Sigmoid colon (tissue), 7 donors: Measurements from ENCODE around the gene BMPR1A. TPM values are rescaled to one million over a fixed set of nuclear protein-coding genes. Genes with fewer than 3 reads are reported as not detected.
"Not testable (repeated sequence)": the region's sequence is repeated elsewhere in the genome, so short reads cannot be mapped to it uniquely, and the experiment has no call there.

Experiments used
- DNase-seq: peaks from one replicate; pipeline ENCODE4 v3.0.0-alpha.2; 2019
- H3K27ac ChIP-seq, 4 donors: fragments of 200-600 bp; sonication (generic); one replicate each; pipeline ENCODE4 v1.5.1; 2016 to 2019; ENCODE audit warnings: mild to moderate bottlenecking in 1 of 4
- H3K27me3 ChIP-seq, 3 donors: fragments of 200-600 bp; sonication (generic); one replicate each; pipeline ENCODE4 v1.5.1; 2019; ENCODE audit warnings: mild to moderate bottlenecking in 1 of 3
- H3K36me3 ChIP-seq, 4 donors: fragments of 200-600 bp; sonication (generic); one replicate each; pipeline ENCODE4 v1.5.1; 2016 to 2019
- H3K4me1 ChIP-seq, 4 donors: fragments of 200-600 bp; sonication (generic); one replicate each; pipeline ENCODE4 v1.5.1; 2017 to 2019
- H3K4me3 ChIP-seq, 4 donors: fragments of 200-600 bp; sonication (generic); one replicate each; pipeline ENCODE4 v1.5.1; 2017 to 2019; ENCODE audit warnings: mild to moderate bottlenecking in 2 of 4, moderate library complexity in 1 of 4
- H3K9me3 ChIP-seq, 4 donors: fragments of 200-600 bp in 3 of 4; sonication (generic) in 3 of 4; one replicate each; pipeline versions ENCODE4 v1.5.1 to v1.6.1; 2013 to 2019
- CTCF ChIP-seq, 4 experiments: fragments of 450-650 bp in 3 of 4; fragments of 200-600 bp in 1 of 4; IDR thresholded peaks; one replicate each; pipeline ENCODE4 v1.5.1; 2016 to 2019; ENCODE audit warnings: antibody characterized with exemption in 4 of 4, mild to moderate bottlenecking in 3 of 4, moderate library complexity in 2 of 4
- EP300 ChIP-seq, 4 donors: sonication (generic); formaldehyde crosslinking; IDR thresholded peaks; one replicate each; pipeline ENCODE4 v1.6.1; 2017; ENCODE audit warnings: antibody characterized with exemption in 4 of 4
- POLR2A ChIP-seq, 2 donors: fragments of 450-650 bp; IDR thresholded peaks; one replicate each; pipeline ENCODE4 v1.6.1; 2016; ENCODE audit warnings: antibody characterized with exemption in 2 of 2, mild to moderate bottlenecking in 2 of 2, moderate library complexity in 2 of 2
- POLR2AphosphoS5 ChIP-seq, 4 donors: sonication (generic); formaldehyde crosslinking; IDR thresholded peaks; one replicate each; pipeline ENCODE4 v1.6.1; 2017; ENCODE audit warnings: antibody characterized with exemption in 4 of 4
- WGBS, 2 donors: extraction: QIAGEN DNeasy Blood & Tissue Kit; methylation state at CpG; one replicate each; pipeline ENCODE4 v1.1.7; 2013; 5-methylcytosine and 5-hydroxymethylcytosine counted together
- intact Hi-C: fragments of 100-400 bp; cut with DNase I; formaldehyde crosslinking; loops from one replicate; pipeline ENCODE4 v1.15.1; 2023
- polyA plus RNA-seq, 3 donors: library from polyadenylated mRNA; stranded (reverse); fragments of 200-250 nt; gene quantifications; one replicate each; pipeline ENCODE4 v1.2.3, GENCODE V29; 2013
- total RNA-seq, 4 donors: library from RNA; depleted of rRNA; stranded (reverse); fragments of >200 nt; gene quantifications; one replicate each; pipeline ENCODE4 v1.1.0, GENCODE V29; 2016
- donor health status: healthy with polysubstance abuse.
- donor health status: Bipolar disorder and iron deficiency.
- donor health status: healthy.

Gene BMPR1A
- total and polyA plus RNA-seq, 7 donors: 5.5 to 145 (median 84.2) TPM

GRCh38 chr10:86946213-86947155 lies 190.1 kb downstream of the BMPR1A start:
- Histone ChIP-seq H3K9me3 (no peaks in the 10 kb centered on the region), H3K27ac (no peak overlapping the region), H3K27me3 (peaks cover 0 to 16% (median 0%) of the 10 kb centered on the region in 3 donors), H3K4me3 (no peak overlapping the region), H3K36me3 (no peaks in the 10 kb centered on the region), H3K4me1 (peaks cover 0 to 23% (median 17%) of the 10 kb centered on the region in 4 donors)
- intact Hi-C loops: no loop called here
- TF ChIP-seq EP300 (IDR thresholded peaks at IDR 0.05): no peak
- TF ChIP-seq POLR2AphosphoS5 (IDR thresholded peaks at IDR 0.05): no peak
- TF ChIP-seq POLR2A (IDR thresholded peaks at IDR 0.05): no peak
- TF ChIP-seq CTCF (IDR thresholded peaks at IDR 0.05): no peak
- WGBS, 2 donors: 67 to 87% methylated on average over 13 of the region's 13 CpGs
- peak; percentile 81 for DNase-seq

- peaks cover 0 to 16% (median 0%) of the 10 kb centered on the region in 3 donors for H3K27me3 ChIP-seq
- H3K36me3 ChIP-seq, H3K4me3 ChIP-seq, H3K9me3 ChIP-seq, H3K27ac ChIP-seq, intact Hi-C loops: not testable (repeated sequence)
- WGBS, 2 donors: 91 to 92% methylated on average over 4 of the region's 4 CpGs
- H3K4me1 ChIP-seq: peaks cover 0 to 15% (median 11%) of the 10 kb centered on the region in 4 donors
- peak; percentile 5 for DNase-seq
Observed at GRCh38 chr10:86947806-86948205, 191.4 kb downstream of the BMPR1A start.

GRCh38 chr10:86950349-86950748 lies 193.9 kb downstream of the BMPR1A start:
- Histone ChIP-seq H3K36me3 (no peaks in the 10 kb centered on the region), H3K27me3 (peaks cover 0 to 13% (median 0%) of the 10 kb centered on the region in 3 donors), H3K9me3 (no peaks in the 10 kb centered on the region), H3K4me1 (peaks cover 0 to 31% (median 24%) of the 10 kb centered on the region in 4 donors), H3K4me3 (no peak overlapping the region), H3K27ac (no peak overlapping the region)
- intact Hi-C loops: no loop called here
- peak; percentile 17 for DNase-seq
- TF ChIP-seq POLR2A (IDR thresholded peaks at IDR 0.05): no peak
- no peak for TF ChIP-seq EP300 (IDR thresholded peaks at IDR 0.05)
- no peak for TF ChIP-seq CTCF (IDR thresholded peaks at IDR 0.05)
- no peak for TF ChIP-seq POLR2AphosphoS5 (IDR thresholded peaks at IDR 0.05)
- whole genome bisulfite sequencing, 2 donors: 31 to 46% methylated on average over 1 of the region's 1 CpG

GRCh38 chr10:86951184-86951761 lies 194.9 kb downstream of the BMPR1A start:
- intact Hi-C loops: no loop called here
- TF ChIP-seq CTCF (IDR thresholded peaks at IDR 0.05) (no peak), POLR2AphosphoS5 (IDR thresholded peaks at IDR 0.05) (no peak), EP300 (IDR thresholded peaks at IDR 0.05) (no peak)
- H3K4me1 ChIP-seq: peaks cover 0 to 23% (median 18%) of the 10 kb centered on the region in 4 donors

GRCh38 chr10:86952106-86952505 lies 195.7 kb downstream of the BMPR1A start:
- intact Hi-C loops: no loop called here
- Histone ChIP-seq H3K9me3 (no peaks in the 10 kb centered on the region), H3K36me3 (no peaks in the 10 kb centered on the region), H3K4me1 (peaks cover 0 to 23% (median 17%) of the 10 kb centered on the region in 4 donors), H3K27me3 (peaks cover 0 to under 1% (median 0%) of the 10 kb centered on the region in 3 donors), H3K4me3 (no peak overlapping the region), H3K27ac (no peak overlapping the region)
- TF ChIP-seq POLR2AphosphoS5 (IDR thresholded peaks at IDR 0.05): no peak
- TF ChIP-seq CTCF (IDR thresholded peaks at IDR 0.05): no peak
- no peak for TF ChIP-seq EP300 (IDR thresholded peaks at IDR 0.05)
- no peak for TF ChIP-seq POLR2A (IDR thresholded peaks at IDR 0.05)
- peak; percentile 41 for DNase-seq
- WGBS, 2 donors: 86 to 97% methylated on average over 7 of the region's 7 CpGs

More at GRCh38 chr10:86951184-86951761, 194.9 kb downstream of the BMPR1A start:
- Histone ChIP-seq H3K9me3 (no peaks in the 10 kb centered on the region), H3K27me3 (peaks cover 0 to 9% (median 0%) of the 10 kb centered on the region in 3 donors), H3K4me3 (no peak overlapping the region), H3K36me3 (no peaks in the 10 kb centered on the region), H3K27ac (no peak overlapping the region)
- peak; percentile 62 for DNase-seq

GRCh38 chr10:86952697-86953096 lies 196.3 kb downstream of the BMPR1A start:
- Histone ChIP-seq H3K27ac (peak overlapping the region in 1 of 4 donors; percentile 77), H3K4me1 (peaks cover 0 to 23% (median 17%) of the 10 kb centered on the region in 4 donors)
- H3K36me3 ChIP-seq, H3K27me3 ChIP-seq, H3K4me3 ChIP-seq, DNase-seq, H3K9me3 ChIP-seq, intact Hi-C loops: not testable (repeated sequence)
- WGBS, 2 donors: 96 to 98% methylated on average over 10 of the region's 10 CpGs
